HG02678 (cell line): ENCODE results near the gene NTF3.
"Not testable (repeated sequence)": the region's sequence is repeated elsewhere in the genome, so short reads cannot be mapped to it uniquely, and the experiment has no call there.

Source experiments
- ATAC-seq: cut with Tn5 transposase; IDR thresholded peaks from one replicate; pipeline ENCODE4 v1.9.1; 2021; ENCODE audit warnings: mild to moderate bottlenecking, moderate library complexity; ENCODE audit not compliant: unreplicated experiment

NTF3 gene

GRCh38 chr12:5524769-5525436, 93.0 kb downstream of the NTF3 start:
- ATAC-seq: no peak

- ATAC-seq: no peak
Observed at GRCh38 chr12:5525783-5526367, 94.0 kb downstream of the NTF3 start.

- ATAC-seq: no peak
Observed at GRCh38 chr12:5533368-5533767, 101.5 kb downstream of the NTF3 start.

- no peak for ATAC-seq
Observed at GRCh38 chr12:5534426-5535199, 102.7 kb downstream of the NTF3 start.

- ATAC-seq: no peak
Observed at GRCh38 chr12:5535541-5535940, 103.6 kb downstream of the NTF3 start.

DNA sequence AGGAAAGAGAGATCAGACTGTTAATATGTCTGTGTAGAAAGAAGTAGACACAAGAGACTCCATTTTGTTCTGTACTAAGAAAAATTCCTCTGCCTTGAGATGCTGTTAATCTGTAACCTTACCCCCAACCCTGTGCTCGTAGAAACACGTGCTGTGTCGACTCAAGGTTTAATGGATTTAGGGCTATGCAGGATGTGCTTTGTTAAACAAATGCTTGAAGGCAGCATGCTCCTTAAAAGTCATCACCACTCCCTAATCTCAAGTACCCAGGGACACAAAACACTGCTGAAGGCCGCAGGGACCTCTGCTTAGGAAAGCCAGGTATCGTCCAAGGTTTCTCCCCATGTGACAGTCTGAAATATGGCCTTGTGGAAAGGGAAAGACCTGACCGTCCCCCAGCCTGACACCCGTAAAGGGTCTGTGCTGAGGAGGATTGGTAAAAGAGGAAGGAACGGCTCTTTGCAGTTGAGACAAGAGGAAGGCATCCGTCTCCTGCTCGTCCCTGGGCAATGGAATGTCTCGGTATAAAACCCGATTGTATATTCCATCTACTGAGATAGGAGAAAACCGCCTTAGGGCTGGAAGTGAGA, 105.2 kb downstream of the NTF3 start:
- ATAC-seq: not testable (repeated sequence)

GRCh38 chr12:5537771-5538170, 105.9 kb downstream of the NTF3 start:
- no peak for ATAC-seq
